ENCODE measurements around the gene SLC9A9.

SLC9A9 gene

GRCh38 chr3:143352850-143353550 lies 495.3 kb downstream of the SLC9A9 start:
- no peak overlapping the region for H3K27ac Mint-ChIP-seq (ENCODE audit: low read depth)
- no peaks in the 10 kb centered on the region for H3K9me3 Mint-ChIP-seq
- no peak for ATAC-seq (replicated peaks; ENCODE audit: extremely low read depth, poor library complexity, severe bottlenecking)
- no peaks in the 10 kb centered on the region for H3K36me3 Mint-ChIP-seq (ENCODE audit: insufficient read depth)
- no peaks in the 10 kb centered on the region for H3K27me3 Mint-ChIP-seq
- H3K4me1 Mint-ChIP-seq: peaks cover 16% of the 10 kb centered on the region
- no peak overlapping the region for H3K4me3 Mint-ChIP-seq
- no peak for DNase-seq (ENCODE audit: low spot score in 2 of 2)

GRCh38 chr3:143351895-143352608 lies 496.2 kb downstream of the SLC9A9 start:
- H3K4me1 Mint-ChIP-seq: peaks cover 16% of the 10 kb centered on the region
- ATAC-seq (replicated peaks; ENCODE audit: extremely low read depth, poor library complexity, severe bottlenecking) (no peak), DNase-seq (ENCODE audit: low spot score in 2 of 2) (no peak)
- H3K9me3 Mint-ChIP-seq: no peaks in the 10 kb centered on the region
- no peaks in the 10 kb centered on the region for H3K27me3 Mint-ChIP-seq
- no peaks in the 10 kb centered on the region for H3K36me3 Mint-ChIP-seq (ENCODE audit: insufficient read depth)
- no peak overlapping the region for H3K27ac Mint-ChIP-seq (ENCODE audit: low read depth)
- H3K4me3 Mint-ChIP-seq: no peak overlapping the region

GRCh38 chr3:143351354-143351753 lies 496.9 kb downstream of the SLC9A9 start:
- peaks cover 16% of the 10 kb centered on the region for H3K4me1 Mint-ChIP-seq
- H3K36me3 Mint-ChIP-seq (ENCODE audit: insufficient read depth): no peaks in the 10 kb centered on the region
- no peak overlapping the region for H3K27ac Mint-ChIP-seq (ENCODE audit: low read depth)
- ATAC-seq (replicated peaks; ENCODE audit: extremely low read depth, poor library complexity, severe bottlenecking) (no peak), DNase-seq (ENCODE audit: low spot score in 2 of 2) (no peak)
- no peaks in the 10 kb centered on the region for H3K27me3 Mint-ChIP-seq
- H3K4me3 Mint-ChIP-seq: no peak overlapping the region
- no peaks in the 10 kb centered on the region for H3K9me3 Mint-ChIP-seq

- no peaks in the 10 kb centered on the region for H3K36me3 Mint-ChIP-seq (ENCODE audit: insufficient read depth)
- DNase-seq (ENCODE audit: low spot score in 2 of 2) (no peak), ATAC-seq (replicated peaks; ENCODE audit: extremely low read depth, poor library complexity, severe bottlenecking) (no peak)
- peaks cover 25% of the 10 kb centered on the region for H3K4me1 Mint-ChIP-seq
- H3K9me3 Mint-ChIP-seq: no peaks in the 10 kb centered on the region
- no peak overlapping the region for H3K27ac Mint-ChIP-seq (ENCODE audit: low read depth)
- H3K27me3 Mint-ChIP-seq: no peaks in the 10 kb centered on the region
- no peak overlapping the region for H3K4me3 Mint-ChIP-seq
Measured at GRCh38 chr3:143349455-143349854, 498.8 kb downstream of the SLC9A9 start.

- ATAC-seq (replicated peaks; ENCODE audit: extremely low read depth, poor library complexity, severe bottlenecking) (no peak), DNase-seq (ENCODE audit: low spot score in 2 of 2) (no peak)
- Mint-ChIP-seq H3K27me3 (no peaks in the 10 kb centered on the region), H3K36me3 (ENCODE audit: insufficient read depth) (no peaks in the 10 kb centered on the region), H3K27ac (ENCODE audit: low read depth) (no peak overlapping the region), H3K9me3 (no peaks in the 10 kb centered on the region), H3K4me3 (no peak overlapping the region), H3K4me1 (peaks cover 25% of the 10 kb centered on the region)
Measured at GRCh38 chr3:143348486-143349327, 499.6 kb downstream of the SLC9A9 start.

- no peak for DNase-seq (ENCODE audit: low spot score in 2 of 2)
- no peak overlapping the region for H3K27ac Mint-ChIP-seq (ENCODE audit: low read depth)
- H3K36me3 Mint-ChIP-seq (ENCODE audit: insufficient read depth): no peaks in the 10 kb centered on the region
- no peak for ATAC-seq (replicated peaks; ENCODE audit: extremely low read depth, poor library complexity, severe bottlenecking)
- H3K9me3 Mint-ChIP-seq: no peaks in the 10 kb centered on the region
- peaks cover 14% of the 10 kb centered on the region for H3K4me1 Mint-ChIP-seq
- no peaks in the 10 kb centered on the region for H3K27me3 Mint-ChIP-seq
- H3K4me3 Mint-ChIP-seq: no peak overlapping the region
Measured at GRCh38 chr3:143344516-143345165, 503.6 kb downstream of the SLC9A9 start.

GRCh38 chr3:143343944-143344343 lies 504.3 kb downstream of the SLC9A9 start:
- H3K4me3 Mint-ChIP-seq: no peak overlapping the region
- no peak for DNase-seq (ENCODE audit: low spot score in 2 of 2)
- no peaks in the 10 kb centered on the region for H3K27me3 Mint-ChIP-seq
- no peak for ATAC-seq (replicated peaks; ENCODE audit: extremely low read depth, poor library complexity, severe bottlenecking)
- peaks cover 14% of the 10 kb centered on the region for H3K4me1 Mint-ChIP-seq
- no peak overlapping the region for H3K27ac Mint-ChIP-seq (ENCODE audit: low read depth)
- H3K9me3 Mint-ChIP-seq: no peaks in the 10 kb centered on the region
- H3K36me3 Mint-ChIP-seq (ENCODE audit: insufficient read depth): no peaks in the 10 kb centered on the region

GRCh38 chr3:143343031-143343430 lies 505.2 kb downstream of the SLC9A9 start:
- Mint-ChIP-seq H3K9me3 (no peaks in the 10 kb centered on the region), H3K36me3 (ENCODE audit: insufficient read depth) (peaks cover 1% of the 10 kb centered on the region), H3K27me3 (no peaks in the 10 kb centered on the region), H3K4me1 (peaks cover 9% of the 10 kb centered on the region), H3K27ac (ENCODE audit: low read depth) (no peak overlapping the region), H3K4me3 (no peak overlapping the region)
- DNase-seq (ENCODE audit: low spot score in 2 of 2) (no peak), ATAC-seq (replicated peaks; ENCODE audit: extremely low read depth, poor library complexity, severe bottlenecking) (no peak)

- ATAC-seq (replicated peaks; ENCODE audit: extremely low read depth, poor library complexity, severe bottlenecking) (no peak), DNase-seq (ENCODE audit: low spot score in 2 of 2) (no peak)
- no peaks in the 10 kb centered on the region for H3K27me3 Mint-ChIP-seq
- no peaks in the 10 kb centered on the region for H3K9me3 Mint-ChIP-seq
- H3K4me1 Mint-ChIP-seq: no peaks in the 10 kb centered on the region
- H3K27ac Mint-ChIP-seq (ENCODE audit: low read depth): peak overlapping the region; percentile 68
- peaks cover 4% of the 10 kb centered on the region for H3K36me3 Mint-ChIP-seq (ENCODE audit: insufficient read depth)
- no peak overlapping the region for H3K4me3 Mint-ChIP-seq
Measured at GRCh38 chr3:143339451-143339850, 508.8 kb downstream of the SLC9A9 start.

GRCh38 chr3:143337387-143337786 lies 510.9 kb downstream of the SLC9A9 start:
- no peaks in the 10 kb centered on the region for H3K9me3 Mint-ChIP-seq
- no peaks in the 10 kb centered on the region for H3K27me3 Mint-ChIP-seq
- no peak for DNase-seq (ENCODE audit: low spot score in 2 of 2)
- H3K36me3 Mint-ChIP-seq (ENCODE audit: insufficient read depth): peaks cover 4% of the 10 kb centered on the region
- no peaks in the 10 kb centered on the region for H3K4me1 Mint-ChIP-seq
- ATAC-seq (replicated peaks; ENCODE audit: extremely low read depth, poor library complexity, severe bottlenecking): no peak
- no peak overlapping the region for H3K4me3 Mint-ChIP-seq
- no peak overlapping the region for H3K27ac Mint-ChIP-seq (ENCODE audit: low read depth)

GRCh38 chr3:143334231-143334630 lies 514.0 kb downstream of the SLC9A9 start:
- DNase-seq (ENCODE audit: low spot score in 2 of 2) (no peak), ATAC-seq (replicated peaks; ENCODE audit: extremely low read depth, poor library complexity, severe bottlenecking) (no peak)
- no peaks in the 10 kb centered on the region for H3K27me3 Mint-ChIP-seq
- H3K9me3 Mint-ChIP-seq: no peaks in the 10 kb centered on the region
- H3K4me3 Mint-ChIP-seq: no peak overlapping the region
- no peaks in the 10 kb centered on the region for H3K4me1 Mint-ChIP-seq
- no peak overlapping the region for H3K27ac Mint-ChIP-seq (ENCODE audit: low read depth)
- H3K36me3 Mint-ChIP-seq (ENCODE audit: insufficient read depth): peaks cover 4% of the 10 kb centered on the region

- Mint-ChIP-seq H3K36me3 (ENCODE audit: insufficient read depth) (peaks cover 4% of the 10 kb centered on the region), H3K4me1 (no peaks in the 10 kb centered on the region), H3K27me3 (no peaks in the 10 kb centered on the region), H3K27ac (ENCODE audit: low read depth) (no peak overlapping the region), H3K4me3 (no peak overlapping the region), H3K9me3 (no peaks in the 10 kb centered on the region)
- no peak for DNase-seq (ENCODE audit: low spot score in 2 of 2)
- no peak for ATAC-seq (replicated peaks; ENCODE audit: extremely low read depth, poor library complexity, severe bottlenecking)
Measured at GRCh38 chr3:143333367-143333766, 514.9 kb downstream of the SLC9A9 start.
